HUES64 (cell line): ENCODE measurements around the gene RBM39.
"Not testable (repeated sequence)": the region's sequence is repeated elsewhere in the genome, so short reads cannot be mapped to it uniquely, and the experiment has no call there.

Experiments used
- H3K27ac ChIP-seq: 2 replicates; pipeline ENCODE4 v1.7.0; 2013; ENCODE audit warnings: low read depth, low read length, inconsistent platforms
- H3K27me3 ChIP-seq: 2 replicates; pipeline ENCODE4 v1.6.1; 2013; ENCODE audit warnings: mild to moderate bottlenecking, low read length; ENCODE audit not compliant: insufficient read depth
- H3K36me3 ChIP-seq: 2 replicates; pipeline ENCODE4 v1.6.1; 2013; ENCODE audit warnings: mild to moderate bottlenecking, low read length; ENCODE audit not compliant: insufficient read depth
- H3K4me1 ChIP-seq: 2 replicates; pipeline ENCODE4 v1.6.1; 2013; ENCODE audit warnings: mild to moderate bottlenecking, low read length, moderate library complexity; ENCODE audit not compliant: insufficient read depth
- H3K4me3 ChIP-seq: 2 replicates; pipeline ENCODE4 v1.5.1; 2013; ENCODE audit warnings: mild to moderate bottlenecking, low read length, moderate library complexity
- H3K9ac ChIP-seq: 2 replicates; pipeline ENCODE4 v1.6.1; 2013; ENCODE audit warnings: mild to moderate bottlenecking, low read depth, low read length
- H3K9me3 ChIP-seq: 2 replicates; pipeline ENCODE4 v1.6.1; 2013; ENCODE audit warnings: low read depth, low read length; ENCODE audit not compliant: insufficient read depth
- WGBS: fragments of 150-250, 120-280 bp; methylation state at CpG from one replicate; pipeline ENCODE4 v1.1.7; 2013; ENCODE audit warnings: missing lambda C conversion rate; 5-methylcytosine and 5-hydroxymethylcytosine counted together

The RBM39 gene

DNA sequence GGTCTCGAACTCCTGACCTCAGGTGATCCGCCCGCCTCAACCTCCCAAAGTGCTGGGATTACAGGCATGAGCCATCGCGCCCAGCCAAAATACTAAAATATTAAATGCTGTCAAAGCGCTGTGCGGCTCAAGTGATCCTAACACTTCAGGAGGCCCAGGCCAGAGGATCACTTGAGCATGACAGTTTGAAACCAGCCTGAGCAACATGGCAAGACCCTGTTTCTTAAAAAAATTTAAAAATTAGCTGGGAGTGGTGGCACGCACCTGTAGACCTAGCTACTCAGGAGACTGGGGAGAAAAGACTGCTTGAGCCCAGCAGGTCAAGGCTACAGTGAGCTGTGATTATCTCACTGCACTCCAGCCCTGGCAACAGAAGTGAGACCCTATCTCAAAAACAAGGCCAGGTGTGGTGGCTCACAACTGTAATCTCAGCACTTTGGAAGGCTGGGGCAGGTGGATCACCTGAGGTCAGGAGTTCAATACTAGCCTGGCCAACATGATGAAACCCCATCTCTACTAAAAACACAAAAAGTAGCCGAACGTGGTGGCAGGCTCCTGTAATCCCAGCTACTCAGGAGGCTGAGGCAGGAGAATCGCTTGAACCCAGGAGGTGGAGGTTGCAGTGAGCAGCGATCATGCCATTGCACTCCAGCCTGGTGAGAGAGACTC is 18.3 kb downstream of the RBM39 start:
- 96% methylated on average over 12 of the region's 12 CpGs for WGBS

DNA sequence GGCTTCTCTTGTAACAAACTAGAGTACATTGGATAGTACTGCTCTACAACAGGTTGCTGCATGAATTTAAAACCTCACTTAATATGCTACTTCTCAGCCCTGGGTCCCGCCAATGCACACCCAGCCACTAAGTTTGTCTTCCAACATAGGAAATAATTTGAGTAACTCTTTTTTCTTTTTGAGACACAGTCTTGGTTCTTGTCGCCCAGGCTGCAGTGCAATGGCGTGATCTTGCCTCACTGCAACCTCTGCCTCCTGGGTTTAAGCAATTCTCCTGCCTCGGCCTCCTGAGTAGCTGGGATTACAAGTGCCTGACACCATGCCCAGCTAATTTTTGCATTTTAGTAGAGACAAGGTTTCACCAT is 18.8 kb downstream of the RBM39 start:
- not testable (repeated sequence) for H3K9ac ChIP-seq, H3K4me1 ChIP-seq, H3K27ac ChIP-seq, H3K9me3 ChIP-seq, H3K4me3 ChIP-seq, H3K27me3 ChIP-seq
- 95% methylated on average over 4 of the region's 4 CpGs for WGBS
- peaks cover 98% of the 10 kb centered on the region for H3K36me3 ChIP-seq

More for the DNA sequence above, 18.3 kb downstream of the RBM39 start:
- H3K27me3 ChIP-seq, H3K4me1 ChIP-seq, H3K4me3 ChIP-seq, H3K9me3 ChIP-seq, H3K27ac ChIP-seq, H3K9ac ChIP-seq: not testable (repeated sequence)
- H3K36me3 ChIP-seq = peaks cover 98% of the 10 kb centered on the region

DNA sequence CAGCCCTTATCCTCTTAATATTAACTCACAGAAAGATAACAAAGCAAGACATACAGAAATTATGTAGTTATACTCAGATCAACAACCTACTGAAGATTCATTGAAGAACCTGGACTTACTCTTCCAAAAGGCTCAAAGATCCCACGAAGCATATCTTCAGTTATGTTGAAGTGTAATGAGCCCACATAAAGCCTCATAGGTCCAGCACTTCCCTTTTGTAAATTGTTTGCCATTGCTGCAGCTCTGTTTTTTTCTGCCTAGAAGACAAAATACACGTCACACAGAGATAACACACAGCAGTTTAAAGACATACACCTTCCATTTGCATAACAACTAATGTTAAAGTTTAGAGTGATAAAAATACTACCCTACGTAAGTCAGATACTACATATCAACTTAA is 20.4 kb downstream of the RBM39 start:
- 97% methylated on average over 2 of the region's 3 CpGs for WGBS
- H3K4me3 ChIP-seq = no peak overlapping the region
- H3K9me3 ChIP-seq = no peaks in the 10 kb centered on the region
- H3K4me1 ChIP-seq = no peaks in the 10 kb centered on the region
- peaks cover 99% of the 10 kb centered on the region for H3K36me3 ChIP-seq
- no peak overlapping the region for H3K27ac ChIP-seq
- H3K9ac ChIP-seq = no peak overlapping the region
- H3K27me3 ChIP-seq = no peaks in the 10 kb centered on the region

DNA sequence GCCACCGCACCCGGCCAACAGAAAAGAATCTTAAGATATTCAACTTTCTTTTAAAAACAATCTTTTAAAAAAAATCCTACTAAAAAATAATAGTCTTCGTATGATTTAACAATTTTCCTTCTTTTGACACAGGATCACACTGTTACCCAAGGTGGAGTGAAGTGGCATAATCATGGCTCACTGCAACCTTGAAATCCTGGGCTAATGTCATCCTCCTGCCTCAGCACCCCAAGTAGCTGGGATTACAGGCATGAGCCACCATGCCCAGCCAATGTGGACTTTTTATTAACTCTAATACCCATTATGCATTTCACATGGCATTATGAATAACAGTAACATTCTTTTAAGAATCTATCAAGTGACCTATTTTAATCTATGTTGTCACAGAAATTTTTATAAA is 20.8 kb downstream of the RBM39 start:
- Histone ChIP-seq H3K27me3 (no peaks in the 10 kb centered on the region), H3K27ac (no peak overlapping the region), H3K9ac (no peak overlapping the region), H3K4me3 (no peak overlapping the region), H3K4me1 (no peaks in the 10 kb centered on the region), H3K9me3 (no peaks in the 10 kb centered on the region), H3K36me3 (peaks cover 99% of the 10 kb centered on the region)
- WGBS = 98% methylated on average over 3 of the region's 3 CpGs

DNA sequence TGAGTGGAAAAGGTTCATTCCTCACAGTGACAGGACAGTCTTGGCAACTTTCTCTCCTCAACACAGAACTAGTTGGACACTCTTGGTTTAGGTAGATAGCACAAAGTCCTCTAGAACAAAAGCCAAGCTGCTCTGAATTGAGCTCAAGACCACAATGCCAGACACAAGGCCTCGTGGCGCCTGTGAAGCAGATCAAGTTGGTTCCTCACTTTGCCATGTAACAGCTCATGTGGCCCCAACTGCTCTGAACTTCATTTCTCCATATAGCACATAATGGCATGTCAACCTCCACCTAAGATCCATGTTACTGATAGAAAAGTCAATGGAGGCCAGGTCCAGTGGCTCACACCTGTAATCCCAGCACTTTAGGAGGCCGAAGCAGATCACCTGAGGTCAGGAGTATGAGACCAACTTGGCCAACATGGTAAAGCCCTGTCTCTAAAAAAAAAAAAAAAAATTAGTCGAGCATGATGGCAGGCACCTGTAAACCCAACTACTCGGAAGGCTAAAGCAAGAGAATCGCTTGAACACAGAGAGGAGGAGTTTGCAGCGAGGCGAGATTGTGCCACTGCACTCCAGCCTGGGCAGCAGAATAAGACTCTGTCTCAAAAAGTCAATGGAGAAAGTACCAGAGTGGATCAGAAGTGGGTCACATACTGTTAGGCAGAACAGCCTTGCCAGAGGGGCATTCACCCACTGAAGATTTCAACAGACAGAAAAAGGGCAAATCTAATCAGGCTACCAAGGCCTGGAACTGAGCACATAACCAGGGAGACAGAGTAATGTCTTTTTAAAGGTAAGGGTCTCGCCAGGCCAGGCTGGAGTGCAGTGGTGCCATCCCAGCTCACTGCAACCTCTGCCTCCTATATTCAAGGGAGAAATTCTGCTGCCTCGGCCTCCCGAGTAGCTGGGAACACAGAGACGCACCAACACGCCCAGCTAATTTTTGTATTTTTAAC is 21.6 kb downstream of the RBM39 start:
- Histone ChIP-seq H3K27me3 (no peaks in the 10 kb centered on the region), H3K27ac (no peak overlapping the region), H3K9me3 (no peaks in the 10 kb centered on the region), H3K4me1 (no peaks in the 10 kb centered on the region), H3K36me3 (peaks cover 99% of the 10 kb centered on the region), H3K4me3 (no peak overlapping the region), H3K9ac (no peak overlapping the region)
- 96% methylated on average over 13 of the region's 13 CpGs for WGBS

DNA sequence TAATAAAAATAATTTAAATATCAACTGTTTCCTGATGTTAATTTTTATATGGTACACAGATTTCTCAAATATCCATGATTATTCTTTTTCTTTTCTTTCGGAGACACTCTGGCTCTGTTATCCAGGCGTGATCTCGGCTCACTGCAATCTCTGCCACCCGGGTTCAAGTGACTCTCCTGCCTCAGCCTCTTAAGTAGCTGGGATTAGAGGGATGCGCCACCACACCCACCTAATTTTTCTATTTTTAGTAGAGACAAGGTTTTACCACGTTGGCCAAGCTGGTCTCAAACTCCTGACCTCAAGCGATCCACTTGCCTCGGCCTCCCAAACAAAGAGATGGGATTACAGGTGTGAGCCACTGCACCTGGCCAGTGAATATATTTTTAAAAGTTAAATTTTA is 22.3 kb downstream of the RBM39 start:
- Histone ChIP-seq H3K9me3 (no peaks in the 10 kb centered on the region), H3K9ac (no peak overlapping the region), H3K4me1 (no peaks in the 10 kb centered on the region), H3K27me3 (no peaks in the 10 kb centered on the region), H3K27ac (no peak overlapping the region), H3K36me3 (peaks cover 99% of the 10 kb centered on the region), H3K4me3 (no peak overlapping the region)
- 86% methylated on average over 8 of the region's 8 CpGs for WGBS

DNA sequence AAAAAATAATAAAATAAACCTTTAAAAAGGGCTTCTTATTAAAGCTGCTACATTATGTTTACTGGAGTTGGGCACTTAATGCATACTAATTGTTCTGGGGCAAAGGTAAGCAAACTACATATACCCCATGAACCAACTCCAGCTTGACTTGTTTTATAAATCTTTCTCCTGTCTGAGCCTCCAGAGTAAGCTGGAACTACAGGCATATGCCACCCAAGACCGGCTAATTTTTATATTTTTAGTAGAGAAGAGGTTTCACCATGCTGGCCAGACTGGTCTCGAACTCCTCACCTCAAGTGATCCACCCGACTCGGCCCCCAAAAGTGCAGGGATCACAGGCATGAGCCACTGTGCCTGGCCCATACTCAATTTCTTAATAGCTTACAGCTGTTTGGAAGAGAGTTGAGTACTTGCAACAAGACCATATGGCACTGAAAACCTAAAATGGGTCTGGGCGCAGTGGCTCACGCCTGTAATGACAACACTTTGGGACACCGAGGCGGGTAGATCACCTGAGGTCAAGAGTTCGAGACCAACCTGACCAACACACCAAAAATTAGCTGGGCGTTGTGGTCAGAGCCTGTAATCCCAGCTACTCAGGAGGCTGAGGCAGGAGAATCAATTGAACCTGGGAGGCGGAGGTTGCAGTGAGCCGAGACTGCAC is 23.0 kb downstream of the RBM39 start:
- Histone ChIP-seq H3K27me3 (no peaks in the 10 kb centered on the region), H3K36me3 (peaks cover 99% of the 10 kb centered on the region), H3K4me1 (no peaks in the 10 kb centered on the region), H3K9me3 (no peaks in the 10 kb centered on the region), H3K4me3 (no peak overlapping the region), H3K27ac (no peak overlapping the region), H3K9ac (no peak overlapping the region)
- 96% methylated on average over 12 of the region's 12 CpGs for WGBS

DNA sequence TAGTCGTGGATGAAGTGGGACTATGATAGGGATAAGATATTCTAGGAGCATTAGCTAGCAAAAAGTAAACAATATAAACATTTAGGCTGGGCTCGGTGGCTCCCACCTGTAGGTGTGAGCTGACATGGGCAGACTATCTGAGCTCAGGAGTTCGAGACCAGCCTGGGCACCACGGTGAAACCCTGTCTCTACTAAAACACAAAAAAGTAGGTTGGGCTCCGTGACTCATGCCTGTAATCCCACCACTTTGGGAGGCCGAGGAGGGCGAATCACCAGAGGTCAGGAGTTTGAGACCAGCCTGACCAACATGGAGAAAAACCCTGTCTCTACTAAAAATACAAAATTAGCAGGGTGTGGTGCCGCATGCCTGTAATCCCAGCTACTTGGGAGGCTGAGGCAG is 23.7 kb downstream of the RBM39 start:
- 96% methylated on average over 8 of the region's 8 CpGs for WGBS
- not testable (repeated sequence) for H3K27ac ChIP-seq

DNA sequence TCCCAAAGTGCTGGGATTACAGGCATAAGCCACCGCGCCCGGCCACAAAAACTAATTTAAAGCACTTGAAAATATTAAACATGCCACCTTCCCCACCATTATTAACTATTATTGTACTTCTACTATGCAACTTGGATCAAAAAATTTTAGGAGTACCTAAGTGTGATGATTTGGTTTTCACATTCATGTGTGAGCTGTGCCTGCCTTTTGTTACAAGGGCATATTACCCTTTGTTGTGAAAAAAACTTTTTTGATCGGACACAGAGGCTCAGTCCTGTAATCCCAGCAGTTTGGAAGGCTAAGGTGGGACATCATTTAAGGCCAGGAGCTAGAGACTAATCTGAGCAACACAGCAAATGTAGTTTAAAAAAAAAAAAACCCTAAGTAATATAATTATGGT is 25.7 kb downstream of the RBM39 start:
- no peaks in the 10 kb centered on the region for H3K9me3 ChIP-seq
- no peak overlapping the region for H3K27ac ChIP-seq
- H3K27me3 ChIP-seq = no peaks in the 10 kb centered on the region
- H3K4me1 ChIP-seq = no peaks in the 10 kb centered on the region
- no peak overlapping the region for H3K9ac ChIP-seq
- peaks cover 100% of the 10 kb centered on the region for H3K36me3 ChIP-seq
- 97% methylated on average over 4 of the region's 4 CpGs for WGBS
- H3K4me3 ChIP-seq = no peak overlapping the region

More for the DNA sequence above, 23.7 kb downstream of the RBM39 start:
- H3K9ac ChIP-seq, H3K27me3 ChIP-seq, H3K4me1 ChIP-seq, H3K4me3 ChIP-seq, H3K9me3 ChIP-seq: not testable (repeated sequence)
- peaks cover 99% of the 10 kb centered on the region for H3K36me3 ChIP-seq

DNA sequence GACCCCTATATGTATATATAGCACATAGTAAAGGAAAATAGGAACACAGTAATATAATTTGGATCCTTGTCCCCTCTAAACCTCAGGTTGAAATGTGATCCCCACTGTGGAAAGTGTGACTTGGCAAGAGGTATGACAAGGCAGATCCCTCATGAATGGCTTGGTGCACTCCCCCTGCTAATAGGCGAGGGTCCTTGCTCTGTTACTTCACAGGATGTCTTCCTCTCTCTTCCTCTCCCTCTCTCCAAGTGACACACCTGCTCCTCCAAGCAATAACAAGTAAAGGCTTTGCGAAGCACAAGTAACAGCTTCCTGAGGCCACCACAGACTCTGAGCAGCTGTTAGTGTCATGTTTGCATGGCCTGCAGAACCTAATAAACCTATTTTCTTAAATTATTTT is 26.4 kb downstream of the RBM39 start:
- H3K9me3 ChIP-seq = no peaks in the 10 kb centered on the region
- 98% methylated on average over 2 of the region's 2 CpGs for WGBS
- H3K4me1 ChIP-seq = no peaks in the 10 kb centered on the region
- no peak overlapping the region for H3K27ac ChIP-seq
- no peaks in the 10 kb centered on the region for H3K27me3 ChIP-seq
- H3K36me3 ChIP-seq = peaks cover 100% of the 10 kb centered on the region
- H3K9ac ChIP-seq = no peak overlapping the region
- no peak overlapping the region for H3K4me3 ChIP-seq

DNA sequence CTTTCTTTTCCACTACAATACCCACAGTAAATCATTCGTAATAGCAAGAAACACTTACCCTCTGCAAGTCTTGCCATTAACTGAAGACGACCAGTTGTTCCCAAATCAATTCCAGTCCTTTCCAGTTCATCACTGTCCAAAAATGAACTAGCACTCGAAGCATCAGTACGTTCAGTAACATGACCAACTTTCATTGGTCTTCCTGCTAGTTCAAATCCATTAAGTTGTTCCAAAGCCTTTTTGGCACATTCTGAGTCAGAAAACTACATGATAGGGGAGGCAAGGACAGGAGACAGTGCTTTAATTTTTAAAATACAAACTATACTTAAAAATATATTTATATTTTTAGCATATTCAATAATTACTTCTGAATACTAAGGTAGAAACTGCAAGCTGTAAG is 27.9 kb downstream of the RBM39 start:
- Histone ChIP-seq H3K9ac (no peak overlapping the region), H3K4me3 (no peak overlapping the region), H3K9me3 (no peaks in the 10 kb centered on the region), H3K27ac (no peak overlapping the region), H3K36me3 (peaks cover 100% of the 10 kb centered on the region), H3K4me1 (no peaks in the 10 kb centered on the region), H3K27me3 (no peaks in the 10 kb centered on the region)
- 96% methylated on average over 4 of the region's 4 CpGs for whole genome bisulfite sequencing
